Upper lobe of left lung (tissue), 6 donors: ENCODE data around the gene KPNA3. TPM values are rescaled to one million over a fixed set of nuclear protein-coding genes. Genes with fewer than 3 reads are reported as not detected.

Source experiments
- ATAC-seq, 2 donors: fragments of 200-7000 bp; cut with Tn5 transposase; one replicate each; pipeline ENCODE4 v1.9.1; 2022; ENCODE audit warnings: mild to moderate bottlenecking in 2 of 2, moderate library complexity in 2 of 2; ENCODE audit not compliant: low FRiP score in 2 of 2
- DNase-seq, 2 donors: peaks; one replicate each; pipeline ENCODE4 v3.0.0-alpha.2; 2019 to 2020
- H3K27ac ChIP-seq, 4 donors: fragments of 200-600 bp; sonication (generic); one replicate each; pipeline ENCODE4 v1.5.1; 2016 to 2019
- H3K27me3 ChIP-seq, 4 donors: fragments of 200-600 bp; sonication (generic); one replicate each; pipeline ENCODE4 v1.5.1; 2017 to 2019
- H3K36me3 ChIP-seq, 4 donors: fragments of 200-600 bp; sonication (generic); one replicate each; pipeline ENCODE4 v1.5.1; 2016 to 2019
- H3K4me1 ChIP-seq, 4 donors: fragments of 200-600 bp; sonication (generic); one replicate each; pipeline ENCODE4 v1.5.1; 2018 to 2019
- H3K4me3 ChIP-seq, 4 donors: fragments of 200-600 bp; sonication (generic); one replicate each; pipeline ENCODE4 v1.5.1; 2017 to 2019; ENCODE audit warnings: mild to moderate bottlenecking in 2 of 4, moderate library complexity in 1 of 4
- H3K9me3 ChIP-seq, 4 donors: fragments of 200-600 bp; sonication (generic); one replicate each; pipeline ENCODE4 v1.5.1; 2018 to 2019
- CTCF ChIP-seq, 6 experiments: fragments of 450-650 bp in 4 of 6; fragments of 200-600 bp in 2 of 6; sonication (generic) in 2 of 6; IDR thresholded peaks; one replicate each; pipeline ENCODE4 v1.5.1; 2016 to 2019; ENCODE audit warnings: antibody characterized with exemption in 6 of 6
- EP300 ChIP-seq, 4 donors: sonication (generic); formaldehyde crosslinking; IDR thresholded peaks; one replicate each; pipeline ENCODE4 v1.5.1; 2017; ENCODE audit warnings: antibody characterized with exemption in 4 of 4, control low read depth in 2 of 4
- POLR2A ChIP-seq, 4 donors: fragments of 450-650 bp; IDR thresholded peaks; one replicate each; pipeline ENCODE4 v1.5.1; 2016 to 2017; ENCODE audit warnings: antibody characterized with exemption in 4 of 4, mild to moderate bottlenecking in 2 of 4
- POLR2AphosphoS5 ChIP-seq, 2 donors: sonication (generic); formaldehyde crosslinking; IDR thresholded peaks; one replicate each; pipeline ENCODE4 v1.5.1; 2017; ENCODE audit warnings: antibody characterized with exemption in 2 of 2
- WGBS, 2 donors: methylation state at CpG; one replicate each; pipeline ENCODE4 v1.1.5; 2017 to 2018; 5-methylcytosine and 5-hydroxymethylcytosine counted together
- total RNA-seq, 6 donors: library from RNA; depleted of rRNA in 4 of 6; stranded (reverse); fragments of >200 nt in 4 of 6; gene quantifications; one replicate each; pipeline versions ENCODE4 v1.1.0 to v1.2.1, GENCODE V29; 2016 to 2021
- donor health status: DM: no; HTN: no; CAD: no; lungs with moderate emphysema.
- donor health status: DM: no; HTN: yes; CAD: no; lungs with severe emphysema.

The KPNA3 gene
- total RNA-seq, 6 donors from 2014 or later, result 14.2 to 51.3 (median 29.1) TPM

GRCh38 chr13:49701491-49701890 is 91.0 kb downstream of the KPNA3 start:
- TF ChIP-seq POLR2AphosphoS5 (IDR thresholded peaks at IDR 0.05), result no peak
- no peak for TF ChIP-seq POLR2A (IDR thresholded peaks at IDR 0.05)
- no peak for TF ChIP-seq CTCF (IDR thresholded peaks at IDR 0.05)
- no peak for TF ChIP-seq EP300 (IDR thresholded peaks at IDR 0.05)
- H3K27me3 ChIP-seq, result no peaks in the 10 kb centered on the region
- DNase-seq (no peak), ATAC-seq (no peak)
- H3K36me3 ChIP-seq, result peaks cover 8 to 47% (median 25%) of the 10 kb centered on the region in 4 donors
- H3K4me1 ChIP-seq, result no peaks in the 10 kb centered on the region
- H3K27ac ChIP-seq, result no peak overlapping the region
- H3K9me3 ChIP-seq, result no peaks in the 10 kb centered on the region
- H3K4me3 ChIP-seq, result no peak overlapping the region

GRCh38 chr13:49697468-49697867 is 95.0 kb downstream of the KPNA3 start:
- 96 to 97% methylated on average over 3 of the region's 3 CpGs for WGBS, 2 donors
- H3K4me3 ChIP-seq, result no peak overlapping the region
- DNase-seq (no peak), ATAC-seq (no peak)
- no peak overlapping the region for H3K27ac ChIP-seq
- H3K36me3 ChIP-seq, result peaks cover 0 to 20% (median 11%) of the 10 kb centered on the region in 4 donors
- TF ChIP-seq POLR2A (IDR thresholded peaks at IDR 0.05), result no peak
- no peak for TF ChIP-seq CTCF (IDR thresholded peaks at IDR 0.05)
- no peak for TF ChIP-seq EP300 (IDR thresholded peaks at IDR 0.05)
- no peaks in the 10 kb centered on the region for H3K9me3 ChIP-seq
- no peaks in the 10 kb centered on the region for H3K4me1 ChIP-seq
- H3K27me3 ChIP-seq, result no peaks in the 10 kb centered on the region

- no peak overlapping the region for H3K27ac ChIP-seq
- ATAC-seq, result no peak
Observed at GRCh38 chr13:49694446-49694845, 98.0 kb downstream of the KPNA3 start.

GRCh38 chr13:49693877-49694276 is 98.6 kb downstream of the KPNA3 start:
- no peak overlapping the region for H3K4me3 ChIP-seq
- ATAC-seq (no peak), DNase-seq (no peak)
- H3K27me3 ChIP-seq, result no peaks in the 10 kb centered on the region
- WGBS, 2 donors, result 83 to 88% methylated on average over 3 of the region's 3 CpGs
- TF ChIP-seq CTCF (IDR thresholded peaks at IDR 0.05) (no peak), EP300 (IDR thresholded peaks at IDR 0.05) (no peak)
- peaks cover 7 to 24% (median 8%) of the 10 kb centered on the region in 4 donors for H3K4me1 ChIP-seq
- no peaks in the 10 kb centered on the region for H3K9me3 ChIP-seq
- H3K36me3 ChIP-seq, result no peaks in the 10 kb centered on the region
- H3K27ac ChIP-seq, result no peak overlapping the region

More at GRCh38 chr13:49694446-49694845, 98.0 kb downstream of the KPNA3 start:
- H3K9me3 ChIP-seq, result no peaks in the 10 kb centered on the region
- peaks cover 7 to 18% (median 8%) of the 10 kb centered on the region in 4 donors for H3K4me1 ChIP-seq
- H3K36me3 ChIP-seq, result no peaks in the 10 kb centered on the region
- TF ChIP-seq POLR2A (IDR thresholded peaks at IDR 0.05), result no peak
- TF ChIP-seq CTCF (IDR thresholded peaks at IDR 0.05), result no peak
- no peak for TF ChIP-seq POLR2AphosphoS5 (IDR thresholded peaks at IDR 0.05)
- TF ChIP-seq EP300 (IDR thresholded peaks at IDR 0.05), result no peak
- WGBS, 2 donors, result 78 to 86% methylated on average over 1 of the region's 1 CpG
- no peak overlapping the region for H3K4me3 ChIP-seq
- H3K27me3 ChIP-seq, result no peaks in the 10 kb centered on the region
- DNase-seq, result no peak

- Histone ChIP-seq H3K27me3 (no peaks in the 10 kb centered on the region), H3K9me3 (no peaks in the 10 kb centered on the region), H3K4me3 (no peak overlapping the region), H3K4me1 (peaks cover 7 to 26% (median 8%) of the 10 kb centered on the region in 4 donors), H3K27ac (no peak overlapping the region), H3K36me3 (no peaks in the 10 kb centered on the region)
- TF ChIP-seq POLR2AphosphoS5 (IDR thresholded peaks at IDR 0.05) (no peak), POLR2A (IDR thresholded peaks at IDR 0.05) (no peak), CTCF (IDR thresholded peaks at IDR 0.05) (no peak), EP300 (IDR thresholded peaks at IDR 0.05) (no peak)
- 70 to 75% methylated on average over 4 of the region's 4 CpGs for WGBS, 2 donors
- no peak for ATAC-seq
- no peak for DNase-seq
Observed at GRCh38 chr13:49693191-49693733, 99.2 kb downstream of the KPNA3 start.
